NCI-H748 treated with DMSO at 0.1 percent for 48 hours (cell line): ENCODE data around the gene INSYN1.
"Not testable (repeated sequence)": the region's sequence is repeated elsewhere in the genome, so short reads cannot be mapped to it uniquely, and the experiment has no call there.

Experiments used
- DNase-seq: peaks from one replicate; lab custom pipeline; 2025; lab: John Stamatoyannopoulos, UW

Gene INSYN1

DNA sequence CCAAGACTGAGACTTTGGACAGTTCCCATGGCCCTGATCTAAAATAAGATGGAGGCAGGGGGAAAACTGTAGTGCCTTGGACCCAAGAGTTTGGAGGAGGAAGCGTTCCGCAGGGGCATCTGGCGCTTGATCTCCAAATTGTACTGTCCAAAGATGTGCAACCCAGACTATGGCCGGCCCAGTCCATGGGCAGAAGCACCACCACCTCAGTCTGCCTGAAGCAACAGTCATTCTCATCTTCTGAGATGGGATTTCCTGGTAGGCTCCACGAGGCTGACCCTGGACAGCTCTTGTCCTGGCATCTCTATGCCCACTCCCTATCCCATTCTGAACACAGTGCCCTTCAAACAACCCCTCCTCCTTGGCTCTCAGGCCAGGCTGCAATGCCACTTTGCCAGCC lies 3.6 kb downstream of the INSYN1 start:
- DNase-seq = no peak

DNA sequence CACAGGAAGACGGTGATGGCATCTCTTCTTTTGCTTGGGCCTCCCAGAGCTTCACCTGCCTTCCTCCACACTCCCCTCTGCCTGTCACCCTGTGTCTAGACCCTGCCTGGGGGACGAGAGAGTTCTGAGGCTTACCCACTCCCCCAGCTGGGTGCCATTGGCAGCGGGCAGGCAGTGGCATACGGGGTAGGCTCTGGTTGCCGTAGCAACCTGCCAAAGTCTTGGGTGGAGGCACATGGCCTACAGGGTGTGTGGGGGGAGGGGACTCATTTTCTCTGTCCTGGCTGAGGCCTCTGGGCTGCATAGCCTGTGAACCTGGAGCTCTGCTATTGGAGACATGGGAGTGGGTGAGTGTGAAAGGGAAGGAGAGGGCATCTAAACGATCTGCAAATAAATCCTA lies 4.4 kb downstream of the INSYN1 start:
- DNase-seq = no peak

DNA sequence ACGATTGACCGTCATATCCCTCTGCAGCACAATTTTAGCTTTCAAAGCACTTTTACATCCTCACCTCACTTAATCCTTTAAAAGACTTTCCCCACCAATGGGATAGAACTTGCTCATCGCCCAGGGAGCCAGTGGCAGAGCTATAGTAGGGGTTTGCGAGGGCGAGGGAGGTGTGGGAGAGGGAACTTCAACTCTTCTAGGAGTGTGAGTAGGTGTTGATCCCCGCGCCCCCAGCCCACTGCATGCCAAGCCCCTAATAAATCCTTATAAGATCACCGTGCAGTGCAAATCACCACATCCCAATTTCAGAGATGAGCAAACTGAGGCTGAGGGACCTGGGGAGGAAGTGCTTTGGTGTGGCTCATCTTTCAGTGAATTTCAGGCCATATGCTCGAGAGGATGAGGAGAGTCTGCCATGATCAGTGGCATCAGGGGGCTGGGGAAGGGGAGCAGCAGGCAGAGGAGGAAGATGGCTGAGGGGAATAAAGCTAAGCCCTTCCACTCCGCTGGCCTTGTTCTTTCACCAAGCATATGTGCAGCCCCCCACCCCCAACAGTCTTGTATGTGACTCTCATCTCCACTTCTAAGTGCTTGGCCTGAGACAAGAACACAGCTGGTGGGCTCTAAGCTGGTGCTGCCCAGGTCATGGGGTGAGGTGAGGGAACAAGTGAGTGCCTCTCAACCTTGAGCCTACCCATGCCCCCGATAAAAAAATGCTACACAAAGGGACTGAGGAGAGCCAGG lies 5.1 kb downstream of the INSYN1 start:
- no peak for DNase-seq

DNA sequence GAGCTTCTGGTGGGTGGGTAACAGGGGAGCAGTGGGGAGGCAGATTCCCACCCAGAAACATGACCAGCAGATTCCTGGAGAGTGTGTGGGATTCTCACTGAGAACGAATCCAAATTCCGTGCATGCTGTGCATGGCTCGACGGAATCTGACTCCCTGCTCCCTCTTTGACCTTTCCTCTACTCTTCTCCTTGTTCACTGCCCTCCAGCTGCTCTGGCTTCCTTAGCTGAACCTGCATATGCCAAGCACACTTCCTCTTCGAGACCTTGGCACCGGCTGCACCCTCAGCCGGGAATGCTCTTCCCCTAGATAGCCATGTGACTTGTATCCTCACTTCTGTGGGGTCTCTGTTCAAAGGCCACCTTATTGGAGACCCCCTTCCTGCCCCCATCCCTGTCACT lies 6.3 kb downstream of the INSYN1 start:
- no peak for DNase-seq

DNA sequence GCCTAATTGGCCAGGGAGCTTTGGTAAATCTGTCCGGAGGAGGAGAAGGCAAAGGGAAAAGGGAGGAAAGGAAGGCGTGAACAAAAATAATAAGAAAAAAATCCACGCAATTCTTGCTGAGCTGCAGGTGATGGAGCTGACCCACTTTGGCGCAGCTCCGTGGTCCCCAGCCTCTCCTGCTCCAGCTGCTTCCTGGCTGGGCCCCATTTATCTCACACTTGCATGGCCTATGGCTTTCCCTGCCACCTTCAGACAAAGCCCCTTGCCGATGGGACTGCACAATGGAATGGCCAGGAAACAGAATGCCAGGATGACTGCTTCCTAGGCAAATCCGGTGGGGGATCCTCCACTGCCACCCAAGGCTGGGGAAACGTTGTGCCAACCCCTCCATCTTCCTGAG lies 6.9 kb downstream of the INSYN1 start:
- no peak for DNase-seq

DNA sequence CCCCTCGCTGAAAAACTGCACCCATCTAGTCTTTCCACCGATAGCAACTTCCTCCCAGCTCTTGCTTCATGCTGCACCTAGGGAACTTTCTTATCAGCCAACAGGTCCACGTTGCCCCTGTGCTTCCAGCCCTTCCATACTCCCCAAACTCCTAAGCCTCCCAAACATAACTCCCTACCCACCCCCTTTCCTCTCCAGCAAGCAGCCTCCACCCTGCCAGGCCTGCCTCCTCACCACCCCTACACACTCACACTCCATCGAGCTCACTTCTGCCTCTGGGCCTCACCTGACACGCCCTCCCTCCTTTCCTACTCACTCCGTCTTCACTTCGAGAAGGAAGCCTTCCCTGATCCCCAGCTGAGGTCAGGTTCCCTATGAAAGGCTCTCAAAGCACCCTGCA lies 8.1 kb downstream of the INSYN1 start:
- no peak for DNase-seq

DNA sequence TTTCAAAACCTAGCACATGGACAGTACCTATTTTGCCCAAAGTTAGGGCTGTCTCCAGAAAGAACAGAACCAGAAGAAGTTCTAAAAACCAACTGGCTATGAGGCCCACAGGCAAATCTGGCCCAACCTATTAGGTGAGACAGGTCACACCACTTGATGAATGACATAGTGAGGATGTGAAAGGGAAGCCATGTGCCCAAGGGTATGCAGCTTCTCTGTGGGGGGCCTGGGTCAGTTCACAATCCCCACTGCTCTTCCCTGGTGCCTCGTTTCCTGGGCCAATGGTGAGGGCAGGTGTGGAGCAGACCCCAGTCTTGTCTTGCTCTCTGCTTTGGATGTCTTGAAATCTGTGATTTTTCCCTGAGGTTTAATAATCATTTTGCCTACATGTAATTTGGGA lies 8.9 kb downstream of the INSYN1 start:
- DNase-seq = no peak

DNA sequence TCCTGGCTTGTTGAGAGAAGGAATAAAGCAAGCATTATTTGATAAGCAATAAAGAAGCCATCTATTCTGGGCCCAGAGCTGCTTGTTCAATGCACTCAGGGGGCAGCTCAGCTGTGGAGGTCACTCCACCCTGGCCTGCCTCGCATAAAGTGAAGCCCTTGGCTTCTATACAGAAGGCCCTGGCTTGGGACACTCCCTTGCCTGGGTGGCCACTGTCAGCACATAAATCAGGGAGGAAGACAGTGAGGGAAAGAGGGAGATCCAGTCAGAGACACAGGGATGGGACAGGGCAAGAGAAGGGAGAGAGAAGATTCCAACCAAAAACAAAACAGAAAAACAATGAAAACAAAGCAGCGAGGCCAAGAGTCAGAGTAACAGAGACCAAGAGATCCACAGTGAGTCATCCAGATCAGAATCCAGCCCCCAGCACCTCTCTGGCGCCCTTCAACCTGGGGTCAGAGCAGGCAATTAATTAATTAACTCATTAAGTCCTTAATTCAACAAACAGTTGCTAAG lies 11.8 kb downstream of the INSYN1 start:
- DNase-seq = no peak

DNA sequence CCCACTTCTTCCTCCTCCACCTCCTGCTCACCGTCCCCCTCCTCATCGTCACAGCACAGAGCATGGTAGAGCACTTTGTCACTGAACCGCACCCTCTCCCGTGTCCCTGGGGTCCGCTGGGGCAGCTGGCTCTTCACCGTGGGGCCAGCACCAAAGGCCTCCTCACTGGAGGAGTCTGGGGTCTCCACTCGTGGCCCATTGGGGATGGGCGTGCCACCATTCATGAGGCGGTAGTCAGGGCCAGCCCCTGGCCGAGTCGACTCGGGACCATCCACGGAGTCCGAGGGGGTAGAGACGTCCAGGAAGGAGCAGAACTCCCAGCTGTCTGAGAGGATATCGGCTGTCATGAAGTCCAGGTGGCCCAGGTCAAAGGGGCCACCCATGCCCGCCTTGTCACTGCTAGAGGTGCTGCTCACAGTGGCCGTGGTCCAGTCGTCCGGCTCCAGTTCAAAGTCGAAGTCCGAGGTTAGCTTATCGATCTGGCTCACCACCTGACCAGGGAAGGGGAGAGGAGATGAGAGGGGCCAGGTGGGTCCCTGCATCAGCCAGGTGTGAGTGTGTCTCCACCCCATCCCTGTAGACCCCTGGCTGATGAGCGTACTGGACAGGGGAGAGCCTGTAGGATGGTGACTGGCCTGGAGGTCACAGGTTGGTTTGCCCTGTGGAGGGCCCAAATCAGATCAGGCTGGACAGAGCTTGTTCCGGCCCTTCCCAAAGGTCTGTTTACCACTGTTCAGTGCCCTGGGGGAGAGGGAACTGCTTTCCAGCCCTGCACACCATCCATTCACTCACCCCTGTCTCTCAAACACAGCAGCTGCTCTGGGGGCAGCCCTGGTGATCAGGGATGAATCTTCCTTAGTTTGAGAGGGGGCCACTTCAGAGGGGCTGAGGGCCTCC lies 12.8 kb downstream of the INSYN1 start:
- DNase-seq = no peak

DNA sequence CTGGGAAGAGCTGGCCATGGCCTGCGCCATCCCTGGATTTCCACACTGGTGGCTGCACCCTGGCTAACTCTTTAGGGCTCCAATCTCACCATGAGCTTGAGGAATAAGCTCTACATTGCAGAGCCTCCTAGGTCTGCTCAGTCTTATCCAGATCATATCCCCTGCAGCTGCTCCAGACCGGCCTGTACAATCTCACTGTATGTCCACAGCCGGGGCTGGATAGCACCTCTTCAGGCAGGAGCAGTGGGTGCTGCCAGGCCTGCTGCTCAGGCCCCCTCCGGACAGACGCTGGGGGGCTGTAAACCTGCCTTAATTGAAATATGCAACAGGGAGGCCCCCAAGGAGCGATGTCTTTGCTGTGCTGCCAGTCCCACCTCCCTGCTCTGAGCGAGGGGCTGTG lies 15.6 kb downstream of the INSYN1 start:
- DNase-seq = no peak

DNA sequence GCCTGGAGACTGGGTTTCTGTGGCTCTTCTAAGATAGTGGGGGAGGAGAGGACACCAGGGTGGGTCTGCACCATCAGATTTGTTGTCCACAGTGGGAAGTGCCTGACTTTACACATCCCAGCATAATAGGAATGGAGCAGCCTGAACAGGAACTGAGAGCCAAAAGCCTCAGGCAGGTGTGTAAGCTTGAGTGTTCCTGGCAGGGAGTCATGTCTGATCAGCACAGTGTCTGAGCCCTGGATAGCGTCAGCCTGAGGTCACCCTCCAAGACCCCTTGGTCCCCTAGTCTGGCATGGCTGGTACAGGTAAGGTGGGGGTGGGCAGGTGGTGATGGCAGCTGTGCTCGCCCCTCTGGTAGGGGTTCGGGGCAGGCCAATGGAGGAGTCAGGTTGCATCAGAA lies 20.2 kb downstream of the INSYN1 start:
- DNase-seq = no peak

DNA sequence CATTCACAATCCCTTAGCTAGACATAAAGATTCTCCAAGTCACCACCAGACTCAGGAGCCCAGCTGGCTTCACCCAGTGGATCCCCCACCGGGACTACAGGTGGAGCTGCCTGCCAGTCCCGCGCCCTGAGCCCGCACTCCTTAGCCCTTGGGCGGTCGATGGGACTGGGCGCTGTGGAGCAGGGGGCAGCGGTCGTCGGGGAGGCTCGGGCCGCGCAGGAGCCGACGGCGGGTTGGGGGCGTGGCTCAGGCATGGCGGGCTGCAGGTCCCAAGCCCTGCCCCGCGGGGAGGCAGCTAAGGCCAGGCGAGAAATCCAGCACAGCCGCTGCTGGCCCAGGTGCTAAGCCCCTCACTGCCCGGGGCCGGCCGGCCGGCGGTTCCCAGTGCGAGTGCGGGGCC lies 21.1 kb downstream of the INSYN1 start:
- DNase-seq = not testable (repeated sequence)

DNA sequence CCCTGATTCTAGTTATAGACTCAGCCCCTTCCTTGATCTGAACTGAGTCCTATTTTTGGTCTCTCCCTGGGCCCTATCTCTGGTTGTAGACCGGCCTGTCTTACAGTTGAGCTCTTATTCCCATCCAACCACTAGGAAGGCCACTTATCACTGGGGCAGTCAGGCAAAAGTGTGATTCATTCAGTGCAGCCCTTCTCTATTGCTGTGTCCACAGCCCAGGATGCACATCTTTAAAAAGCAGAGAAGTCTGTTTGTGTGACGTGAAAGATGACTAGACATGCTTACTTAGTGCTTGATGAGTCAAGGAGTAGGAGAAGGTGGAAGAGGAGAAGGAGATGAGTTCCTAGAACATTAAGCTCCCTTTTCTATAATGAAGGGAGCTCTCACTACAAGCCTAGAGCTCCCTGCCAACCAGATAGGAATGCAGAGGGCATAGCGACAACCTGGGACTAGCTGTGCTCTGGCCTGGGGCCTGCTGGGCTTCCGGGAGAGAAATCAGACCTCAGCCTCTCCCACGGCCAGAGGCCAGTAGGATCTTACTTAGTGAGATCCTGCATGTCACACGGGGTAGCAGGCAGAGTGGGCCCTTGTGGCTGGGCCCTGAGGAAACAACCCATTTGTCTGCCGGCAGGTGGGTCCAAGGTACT lies 25.7 kb downstream of the INSYN1 start:
- DNase-seq = no peak

DNA sequence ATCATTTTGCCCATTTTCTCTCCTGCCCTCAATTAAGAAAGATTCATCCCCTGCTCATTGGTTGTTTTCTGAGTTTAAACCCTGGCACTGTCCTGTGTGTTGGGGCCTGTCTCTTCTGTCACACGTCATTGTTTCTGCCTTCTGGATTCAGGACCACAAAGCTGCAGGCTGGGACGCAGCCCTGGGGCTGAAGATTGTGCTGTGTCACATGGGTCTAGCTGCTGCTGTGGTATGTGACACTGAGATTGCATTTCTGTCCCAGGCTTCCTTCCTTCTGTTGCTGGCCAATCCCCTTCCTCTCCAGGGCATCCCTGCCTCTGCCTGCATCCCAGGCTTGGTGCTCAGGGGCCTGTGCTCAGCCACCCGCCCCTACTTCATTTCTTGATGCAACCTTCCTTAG lies 28.9 kb downstream of the INSYN1 start:
- DNase-seq = no peak

DNA sequence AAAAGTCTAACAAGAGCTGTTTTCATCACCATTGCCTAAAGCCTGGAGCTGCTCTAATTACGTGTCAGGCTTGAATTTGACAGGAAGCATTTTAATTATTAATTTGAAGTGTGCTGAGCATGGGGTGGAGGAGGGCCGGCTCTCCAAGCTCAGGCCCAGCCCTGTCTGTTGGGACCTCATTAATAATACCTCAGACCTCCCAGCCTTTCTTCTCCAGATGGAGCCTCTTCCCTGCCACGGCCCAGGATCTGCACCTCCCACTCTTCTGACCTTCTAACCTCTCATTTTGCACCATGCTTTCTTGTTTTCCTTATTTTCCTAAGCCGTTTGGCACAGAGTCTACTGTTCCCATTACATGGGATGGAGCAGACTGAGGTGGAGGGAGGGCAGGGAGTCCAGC lies 30.0 kb downstream of the INSYN1 start:
- no peak for DNase-seq

DNA sequence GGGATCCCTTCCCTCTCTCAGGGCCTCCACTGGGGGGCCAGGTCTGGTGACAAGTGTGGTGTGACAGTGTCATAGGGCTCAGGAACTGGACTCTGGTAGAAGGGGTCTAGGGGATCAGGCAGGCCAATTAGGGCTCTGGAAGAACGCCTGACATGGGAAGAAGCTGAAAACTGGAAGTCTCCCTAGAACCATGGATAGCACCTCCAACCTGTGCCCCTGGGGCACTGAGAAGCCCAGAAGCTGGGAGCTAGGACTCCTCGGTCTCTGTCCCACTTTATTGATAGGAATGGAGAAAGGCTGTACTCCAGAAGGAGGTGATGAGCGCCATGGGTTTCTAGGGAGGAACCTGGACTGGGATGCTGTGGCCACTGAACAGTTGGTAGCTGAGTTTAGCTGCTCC lies 30.7 kb downstream of the INSYN1 start:
- no peak for DNase-seq

DNA sequence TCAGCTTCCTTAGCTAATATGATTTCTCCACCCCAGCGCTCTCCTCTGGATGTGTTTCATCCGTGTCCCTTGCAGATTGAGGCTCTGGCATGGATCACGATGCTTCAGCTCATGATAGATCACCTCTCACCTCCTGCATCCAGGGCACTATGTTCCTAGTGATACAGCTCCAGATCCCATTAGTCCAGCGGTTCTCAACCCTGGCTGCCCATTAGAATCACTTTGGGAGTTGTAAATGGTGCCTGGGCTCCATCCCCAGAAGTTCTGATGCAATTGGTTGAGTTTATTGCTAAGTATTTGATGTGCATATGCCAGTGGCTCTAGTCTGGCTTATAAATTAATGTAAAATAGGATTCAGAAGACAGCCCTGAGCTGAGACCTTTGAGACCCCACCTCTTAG lies 34.5 kb downstream of the INSYN1 start:
- no peak for DNase-seq

DNA sequence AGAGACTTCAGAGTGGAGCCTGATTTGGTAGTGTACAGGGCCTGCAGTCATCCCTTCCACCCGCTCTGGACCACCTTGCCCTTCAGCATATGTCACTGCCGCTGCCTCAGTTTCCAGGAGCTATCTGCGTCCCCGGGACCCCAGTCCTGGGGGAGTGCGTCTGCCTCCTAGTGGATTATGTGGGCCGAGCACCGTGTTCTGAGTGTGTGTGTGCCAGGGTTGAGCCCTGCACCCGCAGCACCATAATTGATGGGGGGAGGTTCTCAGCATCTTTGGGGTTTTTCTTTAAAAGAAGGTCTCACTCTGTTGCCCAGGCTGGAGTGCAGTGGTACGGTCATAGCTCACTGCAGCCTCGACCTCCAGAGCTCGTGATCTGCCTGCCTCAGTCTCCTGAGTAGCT lies 35.3 kb downstream of the INSYN1 start:
- no peak for DNase-seq

DNA sequence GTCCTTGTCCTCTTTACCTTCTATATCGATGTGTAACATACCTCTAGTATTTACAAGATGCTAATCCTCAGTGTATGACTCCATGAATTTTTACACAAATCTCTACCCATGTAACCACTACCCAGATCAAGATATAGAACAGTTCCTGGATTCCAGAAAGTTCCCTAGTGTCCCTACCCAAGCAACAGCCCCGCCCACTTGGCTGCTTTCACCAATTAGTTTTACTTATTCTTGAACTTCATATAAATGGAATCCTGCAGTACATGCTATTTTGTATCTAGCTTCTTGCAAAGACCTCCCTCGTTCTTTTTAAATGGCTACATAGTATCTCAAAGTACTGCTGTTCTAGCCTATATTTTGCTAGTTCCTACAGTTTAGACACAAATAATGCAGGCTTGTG lies 35.9 kb downstream of the INSYN1 start:
- no peak for DNase-seq

DNA sequence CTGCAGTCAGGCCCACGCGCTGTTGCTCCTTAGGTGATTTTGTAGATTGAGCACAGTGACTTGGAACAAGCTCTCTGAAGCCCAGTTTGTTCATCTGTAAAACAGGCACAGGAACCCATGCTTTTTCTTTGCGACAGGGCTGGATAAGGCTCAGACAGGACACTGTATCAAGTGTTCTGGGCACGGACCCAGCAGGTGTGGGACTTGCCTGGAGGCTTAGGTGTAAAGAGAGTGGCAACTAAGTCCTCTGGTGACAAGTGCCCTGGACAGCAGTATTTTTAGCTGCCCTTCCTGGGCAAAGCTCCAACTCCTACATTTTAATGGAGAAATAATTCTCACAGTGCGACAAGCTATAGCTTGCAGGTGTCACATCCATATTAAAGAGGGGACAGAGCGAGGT lies 36.7 kb downstream of the INSYN1 start:
- DNase-seq = no peak

DNA sequence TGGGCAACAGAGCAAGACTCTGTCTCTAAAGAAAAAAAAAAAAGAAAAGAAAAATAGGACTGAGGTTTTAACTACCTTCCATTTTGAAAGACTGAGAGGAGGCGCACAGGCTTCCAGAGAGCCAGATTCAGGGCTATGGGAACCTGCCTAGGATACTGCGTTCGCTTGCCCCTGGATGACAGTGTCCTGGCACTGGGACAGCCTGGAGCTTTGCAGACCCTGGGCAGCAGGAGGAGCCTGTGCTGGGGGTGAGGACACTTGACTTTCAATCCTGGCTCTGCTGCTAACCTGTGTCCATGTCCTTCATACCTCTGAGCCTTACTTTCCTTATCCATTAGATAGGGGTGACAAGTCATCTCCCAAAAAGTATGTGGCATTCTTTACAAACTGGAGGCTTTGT lies 37.7 kb downstream of the INSYN1 start:
- DNase-seq = no peak

DNA sequence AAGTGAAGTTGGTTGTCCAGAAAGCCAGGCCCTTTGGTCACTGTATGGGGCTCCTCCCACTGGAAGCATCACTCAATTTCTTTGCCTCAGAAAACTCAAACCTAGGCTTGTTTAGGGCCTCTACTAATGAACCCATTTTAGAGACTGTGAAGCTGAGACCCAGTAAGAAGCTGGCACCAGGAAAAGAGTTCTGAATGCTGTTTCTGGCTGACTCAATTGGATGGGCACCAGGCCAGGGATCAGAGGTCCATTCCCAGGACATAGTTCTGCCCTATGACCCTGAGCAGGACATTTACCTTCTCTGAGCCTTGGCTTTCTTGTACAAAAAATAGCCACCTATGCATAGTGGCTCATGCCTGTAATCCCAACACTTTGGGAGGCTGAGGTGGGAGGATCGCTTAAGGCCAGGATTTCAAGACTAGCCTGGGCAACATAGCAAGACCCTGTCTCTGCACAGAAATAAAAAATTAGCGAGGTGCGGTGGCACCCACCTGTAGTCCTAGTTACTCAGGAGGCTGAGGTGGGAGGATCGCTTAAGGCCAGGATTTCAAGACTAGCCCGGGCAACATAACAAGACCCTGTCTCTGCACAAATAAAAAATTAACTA lies 38.4 kb downstream of the INSYN1 start:
- no peak for DNase-seq
